Neural cell (in vitro differentiated cells): Measurements from ENCODE around the gene CMTM6. TPM values are rescaled to one million over a fixed set of nuclear protein-coding genes. Genes with fewer than 3 reads are reported as not detected.
"Not testable (repeated sequence)": the region's sequence is repeated elsewhere in the genome, so short reads cannot be mapped to it uniquely, and the experiment has no call there.

Experiments used
- H2AFZ ChIP-seq: fragments of 200-600, 300-800 bp; sonication (generic), shearing (Covaris generic); 2 replicates; pipeline ENCODE4 v1.6.0; 2014; ENCODE audit warnings: low read depth, mild to moderate bottlenecking, antibody characterized with exemption, low read length, moderate library complexity
- H3F3A ChIP-seq: fragments of 200-600 bp; shearing (Covaris generic); 2 replicates; pipeline ENCODE4 v1.6.1; 2016; ENCODE audit warnings: mild to moderate bottlenecking, moderate library complexity, mixed read lengths, antibody characterized with exemption, low read length; ENCODE audit not compliant: insufficient read depth, poor library complexity, severe bottlenecking
- H3K27ac ChIP-seq: fragments of 200-600, 300-800 bp; sonication (generic), shearing (Covaris generic); 2 replicates; pipeline ENCODE4 v1.5.1; 2014; ENCODE audit warnings: mild to moderate bottlenecking, low read length, moderate library complexity
- H3K27me3 ChIP-seq: fragments of 300-800, 200-600 bp; sonication (generic), shearing (Covaris generic); 2 replicates; pipeline ENCODE4 v1.6.0; 2014; ENCODE audit warnings: mild to moderate bottlenecking, low read depth, low read length, moderate library complexity; ENCODE audit not compliant: insufficient read depth
- H3K36me3 ChIP-seq: fragments of 300-800, 200-600 bp; sonication (generic), shearing (Covaris generic); 2 replicates; pipeline ENCODE4 v1.5.1; 2014; ENCODE audit warnings: mild to moderate bottlenecking, antibody characterized with exemption, low read length, moderate library complexity; ENCODE audit not compliant: insufficient read depth
- H3K4me2 ChIP-seq: fragments of 300-800, 200-600 bp; sonication (generic), shearing (Covaris generic); 2 replicates; pipeline ENCODE4 v1.6.0; 2014; ENCODE audit warnings: mild to moderate bottlenecking, low read length
- H3K4me3 ChIP-seq: fragments of 300-800, 200-600 bp; sonication (generic), shearing (Covaris generic); 2 replicates; pipeline ENCODE4 v1.5.1; 2014; ENCODE audit warnings: mild to moderate bottlenecking, low read length, moderate library complexity
- H3K79me2 ChIP-seq: fragments of 200-600 bp; shearing (Covaris generic); replicated peaks from 2 replicates; pipeline ENCODE4 v1.6.0; 2014; ENCODE audit warnings: mild to moderate bottlenecking, low read length, moderate library complexity; ENCODE audit not compliant: insufficient read depth
- H3K9ac ChIP-seq: fragments of 300-800, 200-600 bp; sonication (generic), shearing (Covaris generic); 2 replicates; pipeline ENCODE4 v1.6.1; 2016; ENCODE audit warnings: mild to moderate bottlenecking, low read length, mixed read lengths
- H3K9me2 ChIP-seq: fragments of 200-600 bp; shearing (Covaris generic); 2 replicates; pipeline ENCODE4 v1.6.1; 2016; ENCODE audit warnings: mild to moderate bottlenecking, low read length, mixed read lengths; ENCODE audit not compliant: insufficient read depth
- H3K9me3 ChIP-seq: fragments of 200-600, 300-800 bp; sonication (generic), shearing (Covaris generic); 2 replicates; pipeline ENCODE4 v1.6.1; 2016; ENCODE audit warnings: mild to moderate bottlenecking, mixed run types, low read length, moderate library complexity, mixed read lengths
- H4K20me1 ChIP-seq: fragments of 200-600 bp; shearing (Covaris generic); 2 replicates; pipeline ENCODE4 v1.6.1; 2016; ENCODE audit warnings: mild to moderate bottlenecking, mixed run types; ENCODE audit not compliant: insufficient read depth
- EP300 ChIP-seq: fragments of 450-650 bp; conservative IDR thresholded peaks from 2 replicates; pipeline ENCODE4 v1.6.1; 2014; ENCODE audit warnings: antibody characterized with exemption, mild to moderate bottlenecking, moderate library complexity; ENCODE audit not compliant: poor library complexity, severe bottlenecking
- EZH2 ChIP-seq: fragments of 200-600, 300-800 bp; shearing (Covaris generic), sonication (generic); IDR thresholded peaks from 2 replicates; pipeline ENCODE4 v1.6.1; 2014; ENCODE audit warnings: antibody characterized with exemption, low read length, borderline replicate concordance, mild to moderate bottlenecking; ENCODE audit not compliant: insufficient read depth, poor library complexity, severe bottlenecking
- MXI1 ChIP-seq: fragments of 450-650 bp; conservative IDR thresholded peaks from 2 replicates; pipeline ENCODE4 v1.6.1; 2014; ENCODE audit warnings: antibody characterized with exemption, mild to moderate bottlenecking; ENCODE audit not compliant: poor library complexity, severe bottlenecking
- POLR2AphosphoS5 ChIP-seq: IDR thresholded peaks from 2 replicates; pipeline ENCODE4 v1.6.1; 2012
- RAD21 ChIP-seq: fragments of 450-650 bp; conservative IDR thresholded peaks from 2 replicates; pipeline ENCODE4 v1.6.1; 2014; ENCODE audit warnings: antibody characterized with exemption, mild to moderate bottlenecking, moderate library complexity
- REST ChIP-seq: IDR thresholded peaks from 2 replicates; pipeline ENCODE4 v1.6.1; 2012; ENCODE audit warnings: borderline replicate concordance
- SMC3 ChIP-seq: fragments of 450-650 bp; conservative IDR thresholded peaks from 2 replicates; pipeline ENCODE4 v1.6.1; 2014; ENCODE audit warnings: antibody characterized with exemption, mild to moderate bottlenecking, moderate library complexity; ENCODE audit not compliant: poor library complexity
- TAF1 ChIP-seq: IDR thresholded peaks from 2 replicates; pipeline ENCODE4 v1.6.1; 2012; ENCODE audit warnings: low read depth
- polyA plus RNA-seq: library from polyadenylated mRNA; depleted of rRNA; stranded (reverse); fragments of >200 nt; gene quantifications from 2 replicates; pipeline ENCODE4 v1.2.3, GENCODE V29; 2014
- TF ChIP-seq, protein P1 (sequence below): fragments of 450-650 bp; IDR thresholded peaks from 2 replicates; pipeline ENCODE4 v1.5.1; 2014; ENCODE audit warnings: antibody characterized with exemption, mild to moderate bottlenecking, moderate library complexity; ENCODE audit not compliant: poor library complexity, severe bottlenecking

Gene CMTM6
- polyA plus RNA-seq, 1 donor from 2014 or later = 12.8 TPM

GRCh38 chr3:32525720-32526119, 23.1 kb upstream of the CMTM6 start:
- Histone ChIP-seq H4K20me1 (no peaks in the 10 kb centered on the region), H3K4me2 (no peak overlapping the region), H2AFZ (no peak overlapping the region), H3F3A (no peaks in the 10 kb centered on the region), H3K9me2 (no peaks in the 10 kb centered on the region), H3K4me3 (no peak overlapping the region), H3K79me2 (no peaks in the 10 kb centered on the region), H3K27ac (no peak overlapping the region), H3K27me3 (no peaks in the 10 kb centered on the region), H3K9ac (no peak overlapping the region), H3K9me3 (no peaks in the 10 kb centered on the region), H3K36me3 (peaks cover 4% of the 10 kb centered on the region)
- no peak for TF ChIP-seq TAF1
- no peak for TF ChIP-seq RAD21
- no peak for TF ChIP-seq EP300
- no peak for TF ChIP-seq EZH2
- TF ChIP-seq REST = no peak
- TF ChIP-seq, protein P1, sequence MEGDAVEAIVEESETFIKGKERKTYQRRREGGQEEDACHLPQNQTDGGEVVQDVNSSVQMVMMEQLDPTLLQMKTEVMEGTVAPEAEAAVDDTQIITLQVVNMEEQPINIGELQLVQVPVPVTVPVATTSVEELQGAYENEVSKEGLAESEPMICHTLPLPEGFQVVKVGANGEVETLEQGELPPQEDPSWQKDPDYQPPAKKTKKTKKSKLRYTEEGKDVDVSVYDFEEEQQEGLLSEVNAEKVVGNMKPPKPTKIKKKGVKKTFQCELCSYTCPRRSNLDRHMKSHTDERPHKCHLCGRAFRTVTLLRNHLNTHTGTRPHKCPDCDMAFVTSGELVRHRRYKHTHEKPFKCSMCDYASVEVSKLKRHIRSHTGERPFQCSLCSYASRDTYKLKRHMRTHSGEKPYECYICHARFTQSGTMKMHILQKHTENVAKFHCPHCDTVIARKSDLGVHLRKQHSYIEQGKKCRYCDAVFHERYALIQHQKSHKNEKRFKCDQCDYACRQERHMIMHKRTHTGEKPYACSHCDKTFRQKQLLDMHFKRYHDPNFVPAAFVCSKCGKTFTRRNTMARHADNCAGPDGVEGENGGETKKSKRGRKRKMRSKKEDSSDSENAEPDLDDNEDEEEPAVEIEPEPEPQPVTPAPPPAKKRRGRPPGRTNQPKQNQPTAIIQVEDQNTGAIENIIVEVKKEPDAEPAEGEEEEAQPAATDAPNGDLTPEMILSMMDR = no peak
- no peak for TF ChIP-seq MXI1
- TF ChIP-seq POLR2AphosphoS5 = no peak
- TF ChIP-seq SMC3 = no peak

- Histone ChIP-seq H3K27me3 (no peaks in the 10 kb centered on the region), H2AFZ (no peak overlapping the region), H3K4me3 (no peak overlapping the region), H3K27ac (no peak overlapping the region), H3K79me2 (no peaks in the 10 kb centered on the region), H3K9ac (no peak overlapping the region), H3K36me3 (no peaks in the 10 kb centered on the region), H4K20me1 (no peaks in the 10 kb centered on the region), H3K9me3 (no peaks in the 10 kb centered on the region), H3F3A (no peaks in the 10 kb centered on the region), H3K4me2 (no peak overlapping the region), H3K9me2 (no peaks in the 10 kb centered on the region)
- TF ChIP-seq TAF1 (no peak), SMC3 (no peak), REST (no peak), RAD21 (no peak), EP300 (no peak)
- TF ChIP-seq, protein P1 = no peak
Observed at GRCh38 chr3:32522682-32523081, 20.0 kb upstream of the CMTM6 start.

- H3F3A ChIP-seq, H3K9me3 ChIP-seq, H3K9ac ChIP-seq, H3K27me3 ChIP-seq, H3K36me3 ChIP-seq, H4K20me1 ChIP-seq, H3K4me3 ChIP-seq, H3K4me2 ChIP-seq, H3K9me2 ChIP-seq, H3K79me2 ChIP-seq, H3K27ac ChIP-seq, H2AFZ ChIP-seq: not testable (repeated sequence)
Observed at GRCh38 chr3:32518921-32519320, 16.3 kb upstream of the CMTM6 start.
